H1 (cell line): Measurements from ENCODE around the gene INPP5J. TPM values are rescaled to one million over a fixed set of nuclear protein-coding genes. Genes with fewer than 3 reads are reported as not detected.

Experiments
- CBX8 ChIP-seq: fragments of 300-800, 300-1000 bp; sonication (generic); IDR thresholded peaks from 2 replicates; pipeline ENCODE4 v1.7.1; 2016; ENCODE audit warnings: low read depth, low read length, borderline replicate concordance
- CHD2 ChIP-seq: IDR thresholded peaks from 2 replicates; pipeline ENCODE4 v1.6.1; 2012; ENCODE audit warnings: low read length, improper control_type of control experiment
- CREB1 ChIP-seq: IDR thresholded peaks from 2 replicates; pipeline ENCODE4 v1.6.1; 2012; ENCODE audit warnings: inconsistent platforms
- RAD21 ChIP-seq, 2 experiments: IDR thresholded peaks in 1 of 2; conservative IDR thresholded peaks in 1 of 2; 2 replicates each; pipeline ENCODE4 v1.6.1; 2011; ENCODE audit warnings: low read depth in 2 of 2, low read length in 2 of 2, improper control_type of control experiment in 1 of 2, inconsistent platforms in 1 of 2, mild to moderate bottlenecking in 1 of 2, moderate library complexity in 1 of 2
- RBBP5 ChIP-seq: IDR thresholded peaks from 2 replicates; pipeline ENCODE4 v1.7.1; 2012; ENCODE audit warnings: low read depth, mild to moderate bottlenecking, inconsistent platforms, low read length, moderate library complexity, borderline replicate concordance
- RNF2 ChIP-seq: fragments of 200-900, 300-1000 bp; sonication (generic); IDR thresholded peaks from 2 replicates; pipeline ENCODE4 v1.7.1; 2016; ENCODE audit warnings: borderline replicate concordance, low read depth, mild to moderate bottlenecking, antibody characterized with exemption, low read length; ENCODE audit not compliant: poor library complexity, severe bottlenecking; ENCODE audit errors: missing control alignments
- SIX5 ChIP-seq: IDR thresholded peaks from 2 replicates; pipeline ENCODE4 v1.6.1; 2011; ENCODE audit warnings: mild to moderate bottlenecking, low read depth, low read length
- TAF7 ChIP-seq: optimal IDR thresholded peaks from 2 replicates; pipeline ENCODE3; 2011; ENCODE audit warnings: low read depth, mild to moderate bottlenecking, inconsistent platforms, low read length, moderate library complexity, borderline replicate concordance
- TEAD4 ChIP-seq: IDR thresholded peaks from 2 replicates; pipeline ENCODE4 v1.6.1; 2012; ENCODE audit warnings: low read depth, low read length, inconsistent platforms, mixed read lengths
- YY1 ChIP-seq: IDR thresholded peaks from 2 replicates; pipeline ENCODE4 v1.6.1; 2011; ENCODE audit warnings: low read depth, mild to moderate bottlenecking, low read length
- polyA plus RNA-seq, 7 experiments: library from polyadenylated mRNA; depleted of rRNA in 3 of 7; stranded (reverse) in 5 of 7; unstranded in 2 of 7; fragments of >200 nt in 5 of 7; fragments of 200-250 nt in 2 of 7; gene quantifications; 1 replicate in 5 of 7; 2 replicates in 1 of 7; 4 replicates in 1 of 7; pipeline versions ENCODE4 v1.2.1 to v1.2.3, GENCODE V29; 2011 to 2013; ENCODE audit warnings: missing spikeins in 2 of 7, mixed read lengths in 2 of 7
- total RNA-seq: library from RNA; stranded (reverse); fragmentation: NEBNext Ultra II Directional; extraction: Animal tissue kit (Norgen Biotek cat#: 25700); gene quantifications from 2 replicates; pipeline ENCODE4 v1.2.1, GENCODE V29; 2021

INPP5J gene
- total and polyA plus RNA-seq, 2 of the 8 experiments (the other 6 are each of a cell fraction or from before 2014, with no cell fraction given) = 5.4 to 6.0 TPM

GRCh38 chr22:31091106-31091975, 31.4 kb upstream of the INPP5J start (continued):
- no peak for TF ChIP-seq YY1
- TF ChIP-seq CBX8 = no peak
- no peak for TF ChIP-seq TAF7
- TF ChIP-seq RAD21 (IDR thresholded peaks at IDR 0.05 in 1 of 2, conservative IDR thresholded peaks at IDR 0.05 in 1 of 2; ENCODE audit: low read depth in 2 of 2, low read length in 2 of 2) = no peak
- TF ChIP-seq SIX5 = no peak
- TF ChIP-seq CHD2 = no peak
- no peak for TF ChIP-seq RBBP5
- TF ChIP-seq CREB1 = no peak
- no peak for TF ChIP-seq TEAD4
- no peak for TF ChIP-seq RNF2
- TF ChIP-seq, all 59 proteins: peak for 0
